GM15510 (cell line): ENCODE data around the gene USH2A.

Experiments used
- POLR2A ChIP-seq: IDR thresholded peaks from 3 replicates; pipeline ENCODE4 v1.6.1; 2011; ENCODE audit warnings: borderline replicate concordance; ENCODE audit not compliant: insufficient read length; ENCODE audit errors: extremely low read depth

USH2A gene

DNA sequence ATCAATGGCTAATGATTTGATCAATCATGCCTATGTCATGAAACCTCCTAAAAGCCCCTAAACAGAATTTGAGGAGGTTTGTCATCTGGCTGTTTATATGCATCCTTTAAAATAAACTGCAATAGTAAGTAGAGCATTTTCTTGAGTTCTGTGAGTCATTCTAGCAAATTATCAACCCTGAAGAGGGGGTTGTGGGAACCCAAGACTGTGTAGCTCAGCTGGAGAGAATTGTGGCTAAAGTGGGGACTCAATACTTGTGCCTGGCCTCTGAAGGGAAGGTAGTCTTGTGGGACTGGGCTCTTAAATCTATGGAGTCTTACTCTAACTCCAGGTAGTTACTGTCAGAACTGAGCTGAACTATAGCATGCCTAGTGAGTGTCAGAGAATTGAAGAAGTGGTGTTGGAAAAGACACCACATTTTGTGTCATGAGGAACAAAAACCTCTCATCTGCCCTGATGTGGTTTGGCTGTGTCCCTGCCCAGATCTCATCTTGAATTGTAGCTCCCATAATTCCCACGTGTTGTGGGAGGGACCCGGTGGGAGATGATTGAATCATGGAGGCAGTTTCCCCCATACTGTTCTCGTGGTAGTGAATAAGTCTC, 402.4 kb downstream of the USH2A start:
- TF ChIP-seq POLR2A: no peak

DNA sequence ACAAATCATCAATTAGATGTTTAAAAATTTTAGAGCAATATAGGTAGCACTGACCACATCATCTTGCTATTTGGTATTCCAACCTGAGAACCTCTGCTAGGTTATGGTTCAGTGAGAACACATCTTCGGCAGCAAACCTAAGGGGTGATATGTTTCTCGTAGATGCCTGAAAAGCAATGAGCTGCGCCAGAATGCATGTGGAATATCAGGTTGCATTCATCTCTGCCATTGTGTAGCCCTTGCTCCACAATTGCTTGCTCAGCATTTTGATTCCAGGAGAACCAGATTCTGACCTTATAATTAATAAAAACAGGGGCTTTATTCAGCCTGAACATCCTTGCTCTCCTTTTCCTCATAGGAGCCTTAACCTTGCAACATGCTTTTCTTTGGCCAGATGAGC, 408.1 kb downstream of the USH2A start:
- no peak for TF ChIP-seq POLR2A

DNA sequence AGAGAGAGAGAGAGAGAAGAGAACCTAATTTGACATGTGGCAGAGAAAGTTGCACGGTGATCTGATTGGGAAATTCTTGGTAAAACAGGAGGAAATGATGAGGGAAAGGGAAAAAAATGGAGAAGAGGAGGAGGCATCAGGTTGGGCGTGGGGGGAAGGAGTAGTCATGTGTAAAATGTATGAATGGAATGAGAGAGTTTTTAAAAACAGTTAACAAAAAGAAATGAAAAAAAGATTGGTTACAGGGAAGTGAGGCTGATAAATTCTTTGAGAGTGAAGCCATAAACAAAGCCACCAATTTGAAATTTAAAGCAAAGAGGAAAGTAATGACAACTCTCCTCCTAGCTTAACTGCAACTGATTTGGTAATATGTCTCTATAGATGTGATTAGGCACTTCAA, 409.2 kb downstream of the USH2A start:
- TF ChIP-seq POLR2A: no peak

DNA sequence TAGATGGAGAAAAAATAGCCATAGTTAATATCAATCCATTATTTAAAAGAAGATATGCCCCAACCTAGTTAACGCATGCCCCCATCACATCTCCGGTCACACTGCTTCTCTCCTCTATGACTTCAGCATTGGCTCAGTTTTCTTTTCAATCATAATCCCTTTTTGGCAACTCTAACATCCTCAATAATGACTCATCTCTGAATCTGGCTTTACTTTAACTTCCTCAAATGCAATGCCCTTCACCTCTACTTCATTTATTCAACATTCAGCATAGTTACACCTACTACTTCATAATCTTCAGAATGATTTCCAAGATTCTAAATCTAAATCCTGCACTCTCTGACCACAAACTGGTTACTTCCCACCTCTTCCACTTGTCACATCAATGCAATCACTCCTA, 417.3 kb downstream of the USH2A start:
- TF ChIP-seq POLR2A: no peak

DNA sequence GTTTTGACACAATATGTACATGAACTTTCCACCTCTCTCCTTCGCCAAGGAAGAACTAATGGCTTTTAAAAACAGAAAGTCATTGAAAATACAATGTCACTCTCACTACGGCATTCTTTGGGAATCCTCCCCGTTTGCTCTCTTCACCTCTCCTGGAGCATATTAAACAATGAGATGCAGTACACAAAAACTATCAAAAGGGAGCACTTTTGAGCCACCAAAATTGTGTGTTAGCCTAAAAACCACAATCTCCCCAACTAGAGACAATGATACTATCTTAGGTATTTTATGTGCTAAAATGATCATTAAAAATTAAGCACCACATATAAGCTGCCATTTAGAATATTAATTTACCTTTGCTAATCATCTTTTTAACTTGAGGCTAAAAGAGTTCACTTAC, 430.6 kb downstream of the USH2A start:
- TF ChIP-seq POLR2A: no peak

DNA sequence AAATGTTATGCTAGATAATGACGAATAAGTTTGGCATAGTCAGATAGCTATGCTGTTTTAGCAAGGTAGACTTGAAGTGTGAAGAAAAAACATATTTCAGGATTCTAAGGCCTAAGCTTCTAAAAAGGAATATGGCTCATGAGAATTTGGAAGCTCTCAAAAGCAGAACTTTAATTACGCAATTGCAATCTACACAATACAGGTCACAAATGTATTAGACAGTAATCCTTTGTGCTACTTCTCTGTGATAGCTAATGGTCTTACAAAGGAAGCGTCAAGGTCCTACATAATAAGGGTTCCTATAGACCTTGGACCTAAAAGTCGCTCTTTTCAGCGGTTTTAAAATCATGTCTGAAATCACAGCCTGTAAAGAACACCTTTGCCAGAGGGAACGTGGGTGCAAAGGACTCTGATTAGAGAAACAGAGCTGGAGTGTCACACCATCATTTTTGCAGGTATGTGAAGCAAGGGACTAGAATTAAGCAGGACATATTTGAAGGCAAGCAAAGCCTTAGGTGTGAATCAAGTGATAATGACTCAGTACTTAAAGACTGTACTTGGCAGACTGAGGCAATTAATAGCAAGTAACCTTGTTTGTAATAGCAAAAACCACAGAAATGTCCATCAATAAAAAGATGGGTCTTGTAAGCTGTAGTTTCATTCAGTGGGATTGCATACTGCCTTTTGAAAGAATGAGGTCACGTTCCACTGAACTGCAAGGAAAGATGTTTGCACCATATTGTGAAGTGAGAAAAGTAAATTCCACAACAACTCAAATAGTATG, 436.0 kb downstream of the USH2A start:
- TF ChIP-seq POLR2A: no peak

DNA sequence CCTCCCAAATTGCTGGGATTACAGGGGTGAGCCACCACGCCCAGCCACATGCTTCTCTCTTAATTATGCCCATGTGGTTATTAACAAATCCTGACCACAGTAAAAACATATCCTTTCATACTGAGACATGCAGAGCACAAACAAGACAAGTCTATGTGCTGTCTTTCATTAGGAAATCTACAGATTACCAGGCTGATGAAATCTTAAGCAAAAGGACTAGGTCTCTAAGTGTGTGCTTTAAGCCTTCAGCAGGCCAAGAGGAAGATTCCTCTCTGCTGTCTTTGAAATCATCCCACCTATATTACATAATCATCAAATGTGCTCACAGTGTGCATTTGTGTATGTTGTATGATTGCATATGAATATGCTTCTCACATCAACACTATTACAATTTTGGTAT, 436.8 kb downstream of the USH2A start:
- no peak for TF ChIP-seq POLR2A

DNA sequence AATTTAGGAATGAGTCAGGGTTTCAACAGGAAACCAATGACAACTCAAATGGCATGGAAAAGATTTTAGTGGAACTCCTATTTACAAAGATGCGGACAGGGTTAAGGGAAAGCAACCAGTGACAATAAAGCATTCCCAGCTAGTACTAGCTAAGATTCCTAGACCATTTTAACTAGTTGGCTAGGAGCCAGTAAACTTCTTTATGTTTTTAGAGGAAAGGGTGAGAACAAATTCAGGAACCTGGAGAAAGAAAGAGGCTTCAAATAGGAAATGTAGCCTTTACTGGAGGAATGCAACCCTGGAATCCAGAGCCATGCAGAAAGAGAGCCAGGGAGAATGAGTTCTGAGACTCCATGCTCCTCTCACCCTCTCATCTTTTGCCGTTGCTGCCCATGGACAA, 439.6 kb downstream of the USH2A start:
- no peak for TF ChIP-seq POLR2A

DNA sequence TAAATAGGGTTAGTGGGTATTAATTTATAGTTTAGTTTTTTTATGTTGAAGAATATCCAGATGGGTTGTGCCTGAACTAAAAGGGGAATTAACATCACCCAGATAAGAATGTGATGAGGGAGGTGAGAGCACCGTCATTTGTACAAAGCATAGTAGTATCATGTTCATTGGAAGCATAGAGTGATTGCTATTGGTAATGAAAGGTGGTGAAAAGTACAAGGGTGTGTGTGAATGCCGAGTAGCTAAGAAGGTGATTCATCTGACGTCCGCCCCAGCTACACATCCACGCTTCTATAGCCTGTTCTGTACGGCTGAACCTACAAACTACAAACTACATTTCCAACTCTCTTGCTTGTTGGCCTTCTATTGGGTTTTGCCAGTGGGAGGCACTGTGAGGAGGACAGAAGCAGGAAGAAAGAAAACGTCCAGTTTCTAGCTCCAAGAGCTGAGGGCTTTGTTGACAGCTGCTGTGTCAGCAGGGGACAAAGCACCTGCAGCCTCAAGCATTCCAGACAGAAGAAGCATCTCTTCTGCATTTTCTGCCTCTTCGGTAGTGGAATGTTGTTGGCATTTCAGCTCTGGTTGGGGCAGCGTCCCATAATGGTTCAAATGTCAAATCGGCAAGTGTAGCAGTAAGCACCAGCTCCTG, 451.3 kb downstream of the USH2A start:
- TF ChIP-seq POLR2A: no peak

DNA sequence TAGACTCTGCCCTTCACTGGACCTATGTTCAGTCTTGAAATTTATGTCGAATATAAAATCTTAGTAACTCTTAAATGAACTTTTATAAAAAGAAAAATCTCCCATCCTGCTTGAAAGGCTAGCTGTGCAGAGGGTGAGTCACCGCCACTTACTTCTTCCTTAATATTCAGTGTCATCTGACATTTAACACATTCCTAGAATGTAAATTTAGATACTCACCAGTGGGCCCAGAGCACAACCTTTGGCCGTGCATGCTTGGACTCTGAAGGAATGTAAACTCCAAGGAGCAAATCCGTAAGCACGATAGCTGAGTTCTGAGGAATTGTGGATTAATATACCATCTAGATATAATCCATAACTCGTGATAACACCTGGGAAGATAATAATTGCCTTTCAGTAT, 452.8 kb downstream of the USH2A start:
- TF ChIP-seq POLR2A: no peak

DNA sequence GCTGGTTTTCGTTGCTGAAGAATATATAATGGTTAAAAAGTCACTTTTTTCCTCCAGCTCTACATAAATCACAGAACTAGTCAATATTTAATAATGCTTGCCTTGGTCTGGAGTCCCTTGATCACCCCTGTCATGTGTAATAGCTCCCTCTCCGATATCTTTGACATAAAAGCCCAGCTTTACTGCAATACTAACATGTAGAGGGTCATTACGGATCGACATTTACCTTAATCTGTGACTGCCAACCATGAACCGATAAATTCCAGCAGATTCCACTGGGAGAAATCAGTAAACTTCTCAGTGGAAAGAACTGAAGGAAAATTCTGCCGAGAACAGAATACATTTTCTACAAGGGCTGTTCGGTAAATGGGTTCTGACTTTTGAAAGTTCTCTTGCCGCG, 459.6 kb downstream of the USH2A start:
- no peak for TF ChIP-seq POLR2A

DNA sequence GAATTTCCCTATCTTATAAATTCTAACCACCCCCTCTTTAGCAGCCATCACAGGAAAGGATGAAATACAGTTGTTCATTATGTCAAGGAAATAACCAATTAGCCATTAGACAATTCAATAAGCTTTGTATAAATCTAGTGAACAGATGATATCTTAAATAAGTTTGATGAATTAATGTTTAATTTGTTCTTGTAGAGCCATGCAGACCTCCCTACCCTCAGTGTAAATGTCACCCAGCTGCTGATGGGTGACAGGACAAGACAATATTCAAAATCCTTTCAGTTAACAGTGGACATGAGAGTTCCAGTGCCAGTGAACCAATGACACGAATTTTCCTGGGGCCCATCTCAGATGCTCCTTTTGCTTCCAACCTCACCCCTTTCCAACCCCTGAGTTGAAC, 460.2 kb downstream of the USH2A start:
- no peak for TF ChIP-seq POLR2A

DNA sequence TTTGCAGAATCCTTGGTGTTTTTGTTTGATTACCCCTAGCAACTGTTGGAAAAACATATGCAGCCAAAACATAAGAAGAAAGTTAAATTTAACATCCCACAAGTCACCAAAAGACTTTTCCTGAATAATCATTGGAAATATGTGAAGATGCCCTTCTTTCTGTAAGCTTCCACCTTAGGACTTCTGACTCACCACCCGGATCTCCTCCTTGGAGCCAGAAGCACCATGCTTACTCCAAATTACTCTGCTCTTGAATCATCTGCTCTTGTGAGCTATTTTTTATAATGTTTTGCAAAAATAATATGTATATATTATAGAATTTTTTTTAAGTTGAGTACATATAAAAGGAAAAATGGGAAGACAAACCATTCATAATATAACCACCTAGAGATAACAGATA, 464.4 kb downstream of the USH2A start:
- no peak for TF ChIP-seq POLR2A

DNA sequence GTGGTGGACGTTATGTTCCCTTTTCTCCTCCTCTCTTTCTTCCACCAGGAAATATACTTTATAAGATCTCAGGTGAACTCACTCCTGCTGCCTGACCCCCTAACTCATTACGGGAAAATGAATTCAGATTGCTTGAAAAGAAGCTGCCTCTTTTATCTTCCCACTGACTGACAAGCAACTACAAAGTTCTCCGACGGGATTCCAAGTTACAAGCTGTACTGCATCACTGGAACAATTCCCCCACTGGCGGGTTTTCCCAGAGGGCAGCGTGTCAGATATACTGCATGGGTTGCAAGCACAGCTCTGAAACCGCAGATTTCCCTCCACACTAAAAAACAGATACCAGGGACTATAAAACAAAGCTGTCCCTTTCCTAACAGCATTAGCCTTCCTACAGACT, 465.6 kb downstream of the USH2A start:
- TF ChIP-seq POLR2A: no peak

DNA sequence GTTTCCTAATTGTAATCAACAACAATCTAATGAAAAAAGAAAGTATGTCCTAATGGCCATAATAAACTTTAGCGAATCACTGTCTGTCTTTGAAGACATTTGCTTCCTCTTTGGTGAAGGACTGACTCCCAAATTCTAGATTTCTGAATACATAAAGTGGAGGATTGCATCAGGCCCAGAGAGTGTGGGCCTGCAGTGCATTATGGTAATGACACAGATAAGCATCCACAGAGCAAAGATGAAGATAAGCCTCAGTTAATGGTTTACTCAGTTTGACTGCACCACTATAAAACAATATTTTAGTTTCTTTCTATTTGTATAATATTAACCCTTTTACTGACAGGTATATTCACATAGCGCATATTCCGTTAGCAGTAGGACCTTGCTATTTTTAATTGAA, 490.7 kb downstream of the USH2A start:
- TF ChIP-seq POLR2A: no peak

DNA sequence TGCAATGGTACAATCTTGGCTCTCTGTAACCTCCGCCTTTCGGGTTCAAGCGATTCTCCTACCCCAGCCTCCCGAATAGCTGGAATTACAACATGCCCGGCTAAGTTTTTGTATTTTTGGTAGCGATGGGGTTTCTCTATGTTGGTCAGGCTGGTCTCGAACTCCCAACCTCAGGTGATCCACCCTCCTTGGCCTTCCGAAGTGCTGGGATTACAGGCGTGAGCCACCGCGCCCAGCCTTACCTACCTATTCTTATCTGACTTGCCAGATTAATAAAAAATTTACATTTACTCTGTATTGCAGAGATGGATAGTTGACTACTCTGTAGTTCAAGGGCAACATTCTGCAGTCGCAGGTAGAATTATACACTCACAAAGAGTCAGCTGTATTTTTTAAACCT, 496.6 kb downstream of the USH2A start:
- no peak for TF ChIP-seq POLR2A
